NCI-H1436 treated with DMSO at 0.1 percent for 48 hours (cell line): ENCODE data around the gene NSL1.

ENCODE experiments used
- DNase-seq: peaks from one replicate; lab custom pipeline; 2025; lab: John Stamatoyannopoulos, UW

The NSL1 gene

DNA sequence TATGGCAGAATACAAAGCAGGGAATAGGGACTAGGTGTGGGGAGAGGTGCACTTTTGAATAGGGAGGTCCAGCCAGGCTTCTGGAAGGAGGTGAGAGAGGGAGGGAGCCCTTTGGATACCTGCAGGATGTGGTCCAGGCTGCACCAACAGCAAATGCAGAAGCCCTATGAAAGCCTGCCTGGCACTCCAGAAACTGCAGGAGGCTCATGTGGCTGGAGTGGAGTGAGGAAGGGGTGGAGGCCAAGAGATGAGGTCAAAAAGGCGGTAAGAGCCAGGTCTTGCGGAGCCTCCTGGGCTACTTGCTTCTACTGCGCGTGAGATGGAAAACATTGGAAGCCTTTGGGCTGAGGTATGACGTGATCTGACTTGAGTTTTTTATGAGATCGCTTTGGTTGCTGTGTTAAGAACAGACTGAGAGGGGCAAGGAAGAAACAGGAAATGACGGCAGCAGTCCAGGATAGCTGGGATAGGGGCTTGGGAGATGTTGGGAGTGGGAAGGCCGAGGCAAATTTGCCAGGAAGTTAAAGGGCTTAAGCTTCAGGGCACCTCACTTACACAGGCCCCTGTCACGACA lies 87.5 kb downstream of the NSL1 start:
- no peak for DNase-seq

DNA sequence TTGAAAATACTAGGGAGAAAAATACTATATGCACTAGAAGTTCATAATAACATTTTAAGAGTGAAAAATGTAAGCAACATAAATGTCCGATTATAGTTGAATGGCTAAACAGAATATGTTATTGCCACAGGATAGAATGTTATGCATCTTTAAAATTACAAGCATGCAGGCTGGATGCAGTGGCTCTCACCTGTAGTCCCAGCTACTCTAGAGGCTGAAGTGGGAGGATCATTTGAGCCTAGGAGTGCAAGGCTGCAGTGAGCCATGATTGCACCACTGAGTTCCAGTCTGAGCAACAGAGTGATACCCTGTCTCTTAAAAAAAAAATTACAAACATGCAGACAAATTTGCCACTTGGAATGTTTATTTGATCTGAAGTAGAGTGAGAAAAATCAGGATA lies 88.9 kb downstream of the NSL1 start:
- DNase-seq = no peak

DNA sequence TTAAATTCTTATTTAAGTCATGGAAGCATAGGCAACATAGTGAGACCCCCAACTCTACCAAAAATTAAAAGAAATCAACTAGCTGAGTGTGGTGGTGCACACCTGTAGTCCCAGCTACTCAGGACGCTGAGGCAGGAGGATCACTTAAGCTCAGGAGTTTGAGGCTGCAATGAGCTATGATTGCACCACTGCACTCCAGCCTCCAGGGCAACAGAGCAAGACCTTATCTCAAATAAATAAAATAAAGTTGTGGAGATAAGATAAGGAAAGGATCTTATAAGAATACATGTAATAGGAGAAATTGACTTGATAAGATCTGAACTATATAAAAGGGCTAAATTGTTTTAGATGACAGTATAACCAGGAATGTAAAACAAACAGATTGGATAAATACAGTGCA lies 89.7 kb downstream of the NSL1 start:
- DNase-seq = no peak

DNA sequence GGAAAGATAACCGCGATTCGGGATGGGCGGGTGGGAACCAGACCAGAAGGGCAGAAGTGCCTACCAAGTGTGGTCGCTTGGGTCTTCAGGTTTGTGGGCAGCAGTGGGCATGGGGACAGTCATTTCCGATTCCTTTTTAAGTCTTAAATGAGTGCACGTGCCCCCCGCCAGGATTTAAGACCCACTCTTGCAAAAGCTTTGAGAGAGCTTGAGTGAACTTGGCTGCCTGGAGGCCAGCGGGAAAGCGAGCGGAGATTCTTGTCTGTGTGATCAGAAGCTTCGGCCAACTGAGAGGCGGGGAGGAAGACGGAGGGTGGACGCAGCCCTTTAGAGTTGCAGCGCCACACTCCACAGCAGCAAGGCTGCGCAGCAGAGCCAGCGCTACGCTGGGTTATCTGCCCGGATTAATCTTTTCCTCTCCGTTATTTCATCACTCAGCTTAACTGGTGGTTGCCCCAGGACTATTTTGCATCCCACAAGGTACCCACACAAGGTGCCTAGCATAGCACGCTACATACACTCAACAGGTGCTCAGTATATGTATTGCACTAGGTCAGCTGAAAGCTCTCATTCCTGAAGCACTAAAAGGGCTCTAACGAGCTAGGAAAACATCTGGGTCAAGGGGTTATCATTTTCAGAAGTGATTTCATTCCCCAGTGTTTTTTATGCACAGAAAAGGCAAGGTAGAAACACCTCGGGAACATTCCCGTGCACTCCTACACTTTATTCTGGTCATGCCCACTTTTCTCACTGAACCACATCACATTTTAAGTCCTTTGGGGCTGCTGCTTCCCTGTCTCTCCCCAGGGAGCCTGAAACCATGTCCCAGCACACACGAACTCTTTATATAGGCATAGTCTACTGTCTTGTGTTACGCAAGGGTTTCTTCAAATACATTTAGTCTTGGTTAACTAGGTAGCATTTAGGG lies 90.4 kb downstream of the NSL1 start:
- no peak for DNase-seq

DNA sequence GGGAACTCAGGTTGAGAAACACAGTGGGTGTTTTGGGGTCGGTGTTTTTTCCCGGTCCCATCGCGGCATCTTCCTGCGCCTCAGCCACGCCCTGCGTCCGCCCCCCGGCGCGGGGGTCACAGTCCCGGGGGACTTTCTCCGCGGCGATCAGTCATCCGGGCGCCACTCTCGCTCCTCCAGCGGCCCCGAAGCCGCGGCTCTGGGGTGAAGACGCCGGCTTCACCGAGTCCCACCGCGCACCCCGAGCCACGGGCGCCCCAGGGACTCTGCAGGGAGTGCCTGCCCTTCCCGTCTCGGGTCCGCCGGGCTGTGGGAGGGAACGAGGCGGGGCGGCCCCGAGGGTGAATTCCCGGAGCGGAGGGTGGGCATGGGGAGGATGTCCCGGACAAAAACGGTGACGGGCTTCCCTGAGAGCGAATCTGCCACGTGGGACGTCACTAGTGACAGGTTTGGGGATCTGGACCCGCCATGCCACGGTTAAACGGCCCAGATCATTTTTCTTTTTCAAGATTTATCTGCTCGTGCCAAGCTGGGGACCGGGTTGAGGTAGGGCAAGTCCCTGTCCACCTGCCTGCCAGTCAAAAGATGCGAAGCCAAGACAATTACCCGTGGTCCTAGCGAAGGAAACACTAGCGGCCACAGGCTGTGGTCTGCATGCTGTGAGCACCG lies 91.2 kb downstream of the NSL1 start:
- no peak for DNase-seq

DNA sequence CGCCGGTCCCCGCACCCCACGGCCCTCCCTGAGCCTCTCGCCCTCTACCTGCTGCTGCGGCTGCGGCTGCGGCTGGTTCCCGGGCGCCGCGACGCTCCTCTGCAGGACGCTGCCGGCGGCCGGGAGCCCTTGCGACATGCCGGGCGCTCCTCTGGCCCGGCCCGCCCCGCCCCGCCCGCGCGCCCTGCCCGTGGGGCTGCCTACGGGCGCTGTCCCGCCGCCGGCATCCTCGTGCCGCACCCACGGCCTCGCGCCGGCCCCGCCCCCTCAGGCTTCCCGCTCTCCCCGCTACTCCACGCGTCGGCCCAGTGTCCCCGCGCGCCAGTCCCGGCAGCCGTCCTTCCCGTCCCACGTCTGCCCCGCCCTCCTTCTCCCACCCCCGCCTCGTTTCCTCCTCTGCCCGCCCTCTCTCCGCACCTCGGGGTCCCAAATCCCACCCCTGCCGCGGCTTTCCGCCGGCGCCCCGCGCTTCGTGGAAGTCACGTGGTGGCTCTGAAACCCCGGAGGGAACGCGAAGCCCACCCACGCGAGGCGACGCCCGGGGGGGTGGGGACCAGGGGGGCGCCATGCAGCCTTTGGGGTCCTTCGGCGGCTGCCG lies 91.9 kb downstream of the NSL1 start, which contains the start of gene BATF3:
Gene BATF3, minus strand, starts transcription at position 216 of the 598 bp plus-strand sequence. Its CDS starts 78 bp downstream, at position 138.
- no peak for DNase-seq

DNA sequence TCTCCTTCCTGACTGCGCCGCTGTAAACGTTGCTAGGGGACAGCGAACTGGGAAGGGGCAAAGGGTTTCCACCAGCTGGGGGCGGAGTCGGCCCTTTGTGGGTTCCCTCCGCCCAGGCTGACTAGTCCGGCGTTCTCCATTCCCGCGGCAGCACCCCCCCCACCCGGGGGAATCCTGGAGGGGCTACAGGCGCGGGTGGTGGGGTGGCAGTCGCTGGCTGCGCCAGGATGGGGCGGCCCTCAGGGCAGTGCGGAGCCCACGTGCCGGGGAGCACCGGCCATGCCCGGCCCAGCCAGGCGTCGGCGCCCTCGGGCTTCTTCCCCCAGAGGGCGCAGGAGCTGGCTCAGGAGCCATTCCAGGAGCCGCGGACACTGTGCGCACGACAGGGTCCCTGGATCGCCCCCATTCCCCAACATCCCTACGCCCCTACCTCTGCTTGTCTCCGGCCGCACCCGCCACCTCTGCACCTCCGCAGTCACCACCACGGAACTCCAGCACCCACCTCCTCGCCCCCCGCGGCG lies 92.4 kb downstream of the NSL1 start:
- no peak for DNase-seq

DNA sequence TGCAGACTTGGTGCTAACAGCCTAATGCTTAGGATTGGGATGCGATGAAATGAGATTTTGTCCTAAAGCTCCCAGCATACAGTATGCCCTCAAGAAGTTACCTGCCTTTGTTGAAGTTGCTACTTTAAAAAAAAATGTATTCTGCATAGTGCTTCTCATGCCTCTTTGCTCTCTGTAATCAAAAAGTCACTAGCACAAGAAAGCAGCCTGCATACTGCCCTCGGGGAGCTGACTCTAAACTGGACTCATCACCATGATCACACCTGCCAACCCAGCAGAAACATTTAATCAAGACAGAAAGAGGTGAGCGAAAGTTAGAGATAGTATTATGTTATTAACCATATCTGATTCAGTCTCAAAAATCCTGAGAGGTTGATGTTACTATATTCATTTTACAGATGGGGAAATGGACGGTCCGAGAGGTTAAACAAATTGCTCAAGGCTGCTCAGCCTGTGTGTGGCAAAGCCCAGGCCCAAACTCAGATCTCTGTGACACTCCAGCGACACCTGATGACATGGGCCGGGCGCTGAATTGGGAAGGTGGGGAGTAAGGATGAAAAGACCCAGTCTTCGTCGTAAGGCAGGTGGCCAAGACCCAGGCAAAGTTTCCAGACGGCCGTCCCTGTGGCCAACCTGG lies 93.0 kb downstream of the NSL1 start:
- no peak for DNase-seq

DNA sequence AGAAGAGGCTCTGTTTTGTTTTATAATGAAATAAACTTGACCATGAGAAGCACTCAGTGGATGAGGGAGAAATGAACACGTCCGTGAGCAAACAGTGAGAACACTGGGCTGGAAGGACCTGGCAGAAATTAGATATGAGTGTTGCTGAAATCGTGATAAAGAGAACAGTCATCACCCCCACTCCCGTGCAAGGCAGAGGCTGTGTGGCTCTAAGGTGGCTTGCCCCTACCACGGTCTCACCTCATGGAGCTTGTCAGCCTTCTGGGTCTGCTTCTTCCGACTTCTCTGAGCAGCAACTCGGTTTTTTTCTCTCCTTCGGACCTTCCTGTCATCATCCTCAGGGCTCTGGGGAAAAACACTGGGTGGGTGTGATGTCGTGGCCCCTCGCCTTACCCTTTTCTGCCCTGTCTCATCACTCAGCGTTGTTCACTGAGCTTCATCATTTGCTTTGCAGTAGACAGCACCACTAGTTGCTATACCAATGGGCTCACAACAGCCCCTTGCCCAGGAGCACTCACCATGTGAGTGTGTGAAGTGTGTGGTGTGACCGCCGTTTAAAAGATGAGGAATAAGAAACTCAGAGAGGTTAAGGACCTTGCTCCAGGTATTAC lies 94.8 kb downstream of the NSL1 start:
- DNase-seq = no peak

DNA sequence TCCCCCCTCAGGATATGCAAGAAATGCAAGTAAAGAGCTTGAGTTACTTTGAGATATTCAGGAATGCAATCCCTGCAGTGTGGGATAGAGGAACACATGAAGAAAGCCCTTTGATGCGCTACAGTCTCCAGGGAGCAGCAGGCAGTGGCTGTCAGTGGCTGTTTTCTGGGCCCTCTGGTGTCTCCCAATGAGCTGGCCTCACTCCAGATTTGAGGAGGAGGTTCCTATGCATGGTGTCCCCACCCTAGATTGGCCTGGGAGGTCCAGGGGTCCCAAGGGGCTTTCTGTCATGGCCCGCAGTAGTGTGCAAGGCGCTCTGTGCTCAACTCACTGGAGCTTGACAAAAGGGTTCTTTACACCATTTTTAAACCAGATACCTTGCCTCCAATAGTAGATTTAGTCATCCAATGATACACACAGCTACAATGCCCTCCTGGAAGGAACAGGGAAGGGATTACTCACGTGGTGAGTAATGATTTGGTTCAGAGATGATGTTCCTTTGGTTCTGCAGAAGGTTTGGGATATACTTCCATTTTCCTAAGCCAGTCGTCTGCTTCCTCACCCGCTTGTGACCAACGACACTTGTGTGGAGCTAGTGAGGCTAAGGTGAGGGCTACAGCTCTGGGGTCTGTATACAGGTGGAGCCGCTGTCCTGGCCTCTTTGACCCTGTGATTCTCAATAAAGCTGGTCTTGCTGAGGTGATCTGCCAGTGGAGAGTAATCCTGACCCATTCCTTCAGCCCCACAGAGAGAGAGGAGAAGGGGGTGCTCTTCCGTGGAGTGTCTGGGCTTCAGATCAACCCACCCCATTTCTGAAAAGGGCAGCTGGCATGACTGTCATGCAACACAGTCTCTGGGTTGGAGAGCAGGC lies 98.6 kb downstream of the NSL1 start:
- DNase-seq = no peak

DNA sequence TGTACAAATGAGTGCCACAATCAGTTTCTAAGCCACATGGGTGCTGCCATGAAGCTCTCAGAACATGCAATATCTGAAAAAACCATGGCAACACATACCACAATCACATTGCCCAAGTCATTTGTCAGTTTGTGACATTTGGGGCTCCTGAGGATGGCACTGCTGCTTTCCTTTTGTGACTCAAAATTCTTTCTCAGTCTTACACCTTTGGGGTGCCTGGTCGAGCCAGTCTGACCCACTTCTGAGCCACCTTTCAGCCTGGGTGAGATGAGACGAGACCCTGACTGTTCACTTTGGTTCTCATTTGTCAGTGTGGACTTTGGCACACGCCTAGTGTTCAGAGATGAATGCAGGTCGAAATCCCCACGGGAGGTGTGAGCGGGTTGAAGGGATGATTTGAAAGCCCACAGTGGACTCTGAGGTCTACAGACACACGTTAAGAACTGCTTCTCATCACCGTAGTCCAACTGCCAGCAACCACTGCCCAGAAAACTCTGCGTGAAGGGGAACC lies 100.0 kb downstream of the NSL1 start:
- DNase-seq = no peak

DNA sequence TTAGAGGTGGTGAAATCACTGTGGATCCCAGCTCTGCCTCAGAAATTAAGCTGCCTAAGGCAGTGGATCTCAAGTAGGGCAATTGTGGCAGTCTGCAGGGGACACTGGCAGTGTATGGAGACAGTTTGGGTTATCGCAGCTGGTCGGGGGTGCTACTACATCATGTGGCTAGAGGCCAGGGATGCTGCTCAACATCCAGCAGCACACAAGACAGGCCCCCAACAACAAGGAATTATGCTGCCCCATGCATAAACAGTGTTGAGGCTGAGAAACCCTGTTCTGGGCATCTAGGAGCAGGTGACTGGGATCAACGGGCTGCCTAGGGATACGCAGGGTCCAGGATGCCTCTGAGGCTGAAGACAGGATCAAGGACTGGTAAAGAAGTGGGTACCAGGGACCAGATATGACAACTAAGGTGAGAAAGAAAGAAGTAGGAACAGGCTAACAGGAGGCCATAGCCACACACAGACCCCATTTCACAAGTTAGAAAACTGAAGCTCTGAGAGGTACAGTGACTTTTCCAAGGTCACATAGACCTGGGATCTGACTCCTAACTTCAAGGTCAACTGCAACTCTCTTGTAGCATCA lies 100.7 kb downstream of the NSL1 start:
- DNase-seq = no peak

DNA sequence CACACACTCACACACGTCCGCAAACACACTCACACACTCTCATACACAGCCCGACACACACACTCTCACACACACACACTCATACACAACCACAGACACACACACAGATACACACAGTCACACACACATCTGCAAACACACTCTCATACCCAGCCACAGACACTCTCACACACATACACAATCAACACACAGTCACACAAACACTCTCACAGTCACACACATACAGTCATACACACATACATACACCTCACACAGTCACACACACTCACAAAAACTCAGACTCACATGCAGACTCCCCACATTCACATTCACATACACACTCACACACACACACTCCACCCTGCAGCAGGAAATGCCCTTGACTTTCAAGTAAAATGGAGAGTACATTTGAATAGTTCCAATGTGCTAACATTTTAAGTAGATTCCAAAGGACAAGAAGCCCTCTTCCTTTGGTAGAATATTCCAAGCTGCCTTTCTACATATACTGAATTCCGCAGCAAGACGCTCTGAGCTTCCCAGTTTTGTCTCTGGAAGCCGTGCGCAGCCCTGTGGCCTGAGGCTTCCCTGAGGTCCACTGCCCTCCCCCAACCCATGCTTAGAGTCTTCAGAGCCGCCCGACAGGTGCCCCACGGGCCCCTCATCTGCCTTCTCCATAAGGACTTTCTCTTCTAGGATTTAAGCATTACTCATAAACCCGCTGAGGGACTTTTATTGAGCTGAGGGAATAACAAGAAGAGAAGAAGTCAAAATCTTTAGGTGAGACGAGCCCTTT lies 101.6 kb downstream of the NSL1 start:
- DNase-seq = no peak

DNA sequence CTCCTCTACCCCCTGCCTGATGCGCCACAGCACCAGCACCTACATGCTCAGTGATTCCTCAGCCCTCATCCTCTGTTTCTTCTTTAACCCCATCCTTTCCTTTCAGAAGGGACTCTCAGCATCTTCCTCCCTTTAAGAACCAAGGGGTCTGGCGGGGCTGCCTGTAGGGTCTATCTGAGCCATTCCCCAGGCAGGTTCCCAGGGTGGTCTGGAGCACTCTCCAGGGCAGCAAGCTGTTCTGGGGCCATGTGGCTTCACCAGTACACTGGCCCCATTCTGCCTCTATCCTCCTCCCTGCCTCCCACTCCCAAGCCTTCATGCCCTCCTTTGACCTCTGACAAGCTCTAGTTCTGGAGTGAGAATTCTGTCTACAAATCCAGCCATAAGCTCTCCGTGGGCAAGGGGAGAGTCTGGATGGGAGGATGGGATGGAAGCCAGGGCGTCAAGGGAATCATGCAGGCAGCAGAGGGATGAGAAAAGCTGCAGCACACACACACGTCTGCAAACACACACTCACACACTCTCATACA lies 102.3 kb downstream of the NSL1 start:
- no peak for DNase-seq

DNA sequence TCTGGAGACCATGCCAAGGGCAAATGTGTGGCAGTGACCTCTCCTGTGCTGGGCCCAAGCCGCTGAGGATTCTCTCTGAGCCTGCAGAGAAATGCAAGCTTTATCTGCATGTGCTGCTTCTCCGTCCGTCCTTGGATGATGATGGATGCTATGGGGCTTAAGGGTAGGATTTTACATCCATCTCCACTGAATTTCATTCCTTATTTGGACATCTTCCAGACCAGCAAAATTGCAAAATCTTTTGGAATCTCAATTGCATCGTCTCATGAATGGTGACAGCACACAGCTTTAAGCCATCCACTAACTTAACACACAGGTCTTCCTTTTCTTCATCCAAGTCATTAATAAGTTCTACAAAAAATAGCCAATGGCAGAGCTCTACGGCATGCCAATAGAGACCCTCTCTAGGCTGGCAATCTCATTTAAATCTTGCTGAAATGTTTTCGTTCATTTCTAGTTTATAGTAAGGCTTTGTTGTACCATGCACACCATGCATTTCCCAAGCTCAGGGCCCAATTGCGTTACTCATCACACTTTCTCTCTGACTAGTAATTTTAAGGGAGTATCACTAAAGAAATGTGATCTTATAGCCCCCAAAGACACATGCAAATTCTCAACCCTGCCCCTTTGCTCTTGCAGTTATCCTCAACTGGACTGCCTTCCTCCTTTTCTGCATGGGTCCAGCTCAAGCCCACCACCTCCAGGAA lies 103.1 kb downstream of the NSL1 start:
- no peak for DNase-seq

DNA sequence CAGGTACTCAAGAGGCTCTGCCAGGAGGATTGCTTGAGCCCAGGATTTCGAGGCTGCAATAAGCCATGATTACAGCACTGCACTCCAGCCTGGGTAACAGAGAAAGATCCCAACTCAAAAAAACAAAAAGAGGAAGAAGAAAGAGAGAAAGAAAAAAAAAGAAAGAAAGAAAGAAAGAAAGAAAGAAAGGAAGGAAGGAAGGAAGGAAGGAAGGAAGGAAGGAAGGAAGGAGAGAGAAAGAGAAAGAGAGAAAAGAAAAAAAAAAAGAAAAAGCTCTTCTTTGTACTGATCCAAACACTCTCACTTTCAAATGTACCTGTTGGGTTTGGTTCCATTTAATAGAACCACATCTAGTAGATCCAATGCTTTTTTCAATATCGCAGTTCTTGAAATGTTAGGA lies 103.8 kb downstream of the NSL1 start:
- DNase-seq = no peak

DNA sequence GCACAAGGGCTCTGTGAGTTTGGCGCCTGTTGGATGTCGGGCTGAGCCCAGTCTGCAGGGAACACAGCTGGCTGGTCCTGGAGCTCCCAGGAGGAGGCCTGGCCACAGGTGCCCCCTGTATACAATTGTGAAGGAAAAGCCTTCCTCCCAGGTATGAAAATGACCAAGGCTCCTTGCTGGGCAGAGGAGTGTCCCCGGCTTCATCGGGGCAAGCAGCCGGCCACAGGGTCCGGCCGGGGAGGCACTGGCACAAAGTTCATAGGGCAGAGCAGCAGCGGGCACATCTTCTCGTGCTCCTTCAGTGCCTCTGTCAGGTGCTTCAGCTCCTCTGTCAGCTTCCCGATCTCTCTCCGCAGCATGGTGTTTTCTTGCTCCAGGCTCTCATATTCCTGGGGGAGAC lies 105.0 kb downstream of the NSL1 start:
- DNase-seq = no peak

DNA sequence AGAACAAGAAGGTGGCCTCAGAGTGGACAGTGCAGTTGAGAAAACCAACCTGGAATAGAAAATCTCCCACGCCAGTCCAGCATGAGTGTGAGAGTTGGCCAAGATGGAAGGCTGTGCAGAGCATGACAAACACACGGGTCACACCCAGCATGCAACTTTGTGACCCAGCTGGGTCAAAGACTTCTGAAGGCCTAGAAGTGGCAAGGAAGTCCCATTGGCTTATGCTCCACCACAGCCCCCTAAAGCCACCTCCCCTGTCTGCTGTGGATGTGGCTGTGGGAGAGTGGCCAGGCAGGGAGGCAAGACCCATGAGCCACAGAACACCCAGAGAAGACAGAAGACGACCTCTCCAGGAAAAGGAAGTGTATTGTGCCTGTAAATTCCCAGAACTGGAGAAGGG lies 105.5 kb downstream of the NSL1 start:
- DNase-seq = no peak
